HG03469 (cell line): ENCODE data around the gene MAD2L2.

Source experiments
- ATAC-seq: cut with Tn5 transposase; IDR thresholded peaks from one replicate; pipeline ENCODE4 v1.9.1; 2021; ENCODE audit warnings: mild to moderate bottlenecking, moderate library complexity, moderate number of reproducible peaks; ENCODE audit not compliant: unreplicated experiment

The MAD2L2 gene

GRCh38 chr1:11681071-11681771 lies at the start of gene MAD2L2:
Gene MAD2L2, minus strand, starts transcription at chr1:11681148. Its CDS starts 547 bp downstream, at chr1:11680601.
- no peak for ATAC-seq

- no peak for ATAC-seq
Measured at GRCh38 chr1:11730429-11730891, 49.5 kb upstream of the MAD2L2 start.

- no peak for ATAC-seq
Measured at GRCh38 chr1:11729498-11730428, 48.8 kb upstream of the MAD2L2 start.

GRCh38 chr1:11729155-11729497 lies 48.2 kb upstream of the MAD2L2 start:
- ATAC-seq, result no peak

- no peak for ATAC-seq
Measured at GRCh38 chr1:11728126-11728806, 47.3 kb upstream of the MAD2L2 start.

GRCh38 chr1:11727119-11727518 lies 46.2 kb upstream of the MAD2L2 start:
- no peak for ATAC-seq

GRCh38 chr1:11725616-11726015 lies 44.7 kb upstream of the MAD2L2 start:
- no peak for ATAC-seq

- ATAC-seq, result no peak
Measured at GRCh38 chr1:11722538-11722937, 41.6 kb upstream of the MAD2L2 start.

- no peak for ATAC-seq
Measured at GRCh38 chr1:11721311-11721710, 40.4 kb upstream of the MAD2L2 start.

GRCh38 chr1:11720525-11720924 lies 39.6 kb upstream of the MAD2L2 start:
- ATAC-seq, result no peak

- no peak for ATAC-seq
Measured at GRCh38 chr1:11720033-11720376, 39.1 kb upstream of the MAD2L2 start.

- no peak for ATAC-seq
Measured at GRCh38 chr1:11719313-11720032, 38.5 kb upstream of the MAD2L2 start.

- no peak for ATAC-seq
Measured at GRCh38 chr1:11714831-11715575, 34.1 kb upstream of the MAD2L2 start.

GRCh38 chr1:11713095-11713494 lies 32.1 kb upstream of the MAD2L2 start:
- no peak for ATAC-seq

GRCh38 chr1:11712285-11712684 lies 31.3 kb upstream of the MAD2L2 start:
- ATAC-seq, result no peak

- ATAC-seq, result no peak
Measured at GRCh38 chr1:11711490-11711889, 30.5 kb upstream of the MAD2L2 start.

- ATAC-seq, result no peak
Measured at GRCh38 chr1:11708554-11709350, 27.8 kb upstream of the MAD2L2 start.

GRCh38 chr1:11707621-11708276 lies 26.8 kb upstream of the MAD2L2 start:
- no peak for ATAC-seq

GRCh38 chr1:11706292-11706691 lies 25.3 kb upstream of the MAD2L2 start:
- no peak for ATAC-seq
